Loucy (cell line): ENCODE measurements around the gene RHEX.

Source experiments
- H2AFZ ChIP-seq: fragments of 200-600 bp; sonication (generic); 2 replicates; pipeline ENCODE4 v1.6.0; 2016; ENCODE audit warnings: antibody characterized with exemption, mild to moderate bottlenecking, low read length, moderate library complexity
- H3F3A ChIP-seq: fragments of 200-600 bp; 2 replicates; pipeline ENCODE4 v1.6.0; 2016; ENCODE audit warnings: antibody characterized with exemption, low read depth, mild to moderate bottlenecking
- H3K27me3 ChIP-seq: fragments of 200-600 bp; sonication (generic); 2 replicates; pipeline ENCODE4 v1.6.1; 2014; ENCODE audit warnings: low read length, mild to moderate bottlenecking; ENCODE audit not compliant: insufficient read depth, poor library complexity, severe bottlenecking
- H3K36me3 ChIP-seq: fragments of 200-600 bp; sonication (generic); 2 replicates; pipeline ENCODE4 v1.6.1; 2016; ENCODE audit warnings: low read length; ENCODE audit not compliant: insufficient read depth
- H3K4me1 ChIP-seq: fragments of 200-600 bp; sonication (generic); 2 replicates; pipeline ENCODE4 v1.5.1; 2014; ENCODE audit warnings: low read length, mild to moderate bottlenecking; ENCODE audit not compliant: insufficient read depth, poor library complexity, severe bottlenecking
- H3K4me2 ChIP-seq: fragments of 200-600 bp; sonication (generic); 2 replicates; pipeline ENCODE4 v1.6.0; 2014; ENCODE audit warnings: antibody characterized with exemption, low read length, low read depth, mild to moderate bottlenecking; ENCODE audit not compliant: poor library complexity, severe bottlenecking
- H3K4me3 ChIP-seq: fragments of 200-600 bp; sonication (generic); 2 replicates; pipeline ENCODE4 v1.5.1; 2014; ENCODE audit warnings: low read length, mild to moderate bottlenecking, mixed read lengths; ENCODE audit not compliant: poor library complexity, severe bottlenecking
- H3K79me2 ChIP-seq: fragments of 200-600 bp; sonication (generic); 2 replicates; pipeline ENCODE4 v1.6.1; 2014; ENCODE audit warnings: low read length; ENCODE audit not compliant: insufficient read depth
- H3K9ac ChIP-seq: fragments of 200-600 bp; sonication (generic); 2 replicates; pipeline ENCODE4 v1.6.0; 2014; ENCODE audit warnings: mild to moderate bottlenecking, low read depth, low read length, moderate library complexity; ENCODE audit not compliant: poor library complexity, severe bottlenecking
- H3K9me2 ChIP-seq: fragments of 200-600 bp; sonication (generic); replicated peaks from 2 replicates; pipeline ENCODE4 v1.6.1; 2016; ENCODE audit warnings: low read depth, low read length, mixed read lengths
- H3K9me3 ChIP-seq: fragments of 200-600 bp; sonication (generic); 2 replicates; pipeline ENCODE4 v1.6.1; 2014; ENCODE audit warnings: mild to moderate bottlenecking, antibody characterized with exemption, low read length, low read depth; ENCODE audit not compliant: insufficient read depth
- H4K20me1 ChIP-seq: fragments of 200-600 bp; sonication (generic); 2 replicates; pipeline ENCODE4 v1.6.0; 2014; ENCODE audit warnings: antibody characterized with exemption, low read length, mild to moderate bottlenecking; ENCODE audit not compliant: insufficient read depth, poor library complexity, severe bottlenecking
- EZH2phosphoT487 ChIP-seq: fragments of 200-600 bp; IDR thresholded peaks from 2 replicates; pipeline ENCODE4 v1.6.1; 2018; ENCODE audit warnings: antibody characterized with exemption, mild to moderate bottlenecking, moderate library complexity, borderline replicate concordance
- TF ChIP-seq, protein P1 (sequence below): fragments of 200-600 bp; sonication (generic); conservative IDR thresholded peaks from 2 replicates; pipeline ENCODE4 v1.5.1; 2014; ENCODE audit warnings: mild to moderate bottlenecking, antibody characterized with exemption, low read length

The RHEX gene

DNA sequence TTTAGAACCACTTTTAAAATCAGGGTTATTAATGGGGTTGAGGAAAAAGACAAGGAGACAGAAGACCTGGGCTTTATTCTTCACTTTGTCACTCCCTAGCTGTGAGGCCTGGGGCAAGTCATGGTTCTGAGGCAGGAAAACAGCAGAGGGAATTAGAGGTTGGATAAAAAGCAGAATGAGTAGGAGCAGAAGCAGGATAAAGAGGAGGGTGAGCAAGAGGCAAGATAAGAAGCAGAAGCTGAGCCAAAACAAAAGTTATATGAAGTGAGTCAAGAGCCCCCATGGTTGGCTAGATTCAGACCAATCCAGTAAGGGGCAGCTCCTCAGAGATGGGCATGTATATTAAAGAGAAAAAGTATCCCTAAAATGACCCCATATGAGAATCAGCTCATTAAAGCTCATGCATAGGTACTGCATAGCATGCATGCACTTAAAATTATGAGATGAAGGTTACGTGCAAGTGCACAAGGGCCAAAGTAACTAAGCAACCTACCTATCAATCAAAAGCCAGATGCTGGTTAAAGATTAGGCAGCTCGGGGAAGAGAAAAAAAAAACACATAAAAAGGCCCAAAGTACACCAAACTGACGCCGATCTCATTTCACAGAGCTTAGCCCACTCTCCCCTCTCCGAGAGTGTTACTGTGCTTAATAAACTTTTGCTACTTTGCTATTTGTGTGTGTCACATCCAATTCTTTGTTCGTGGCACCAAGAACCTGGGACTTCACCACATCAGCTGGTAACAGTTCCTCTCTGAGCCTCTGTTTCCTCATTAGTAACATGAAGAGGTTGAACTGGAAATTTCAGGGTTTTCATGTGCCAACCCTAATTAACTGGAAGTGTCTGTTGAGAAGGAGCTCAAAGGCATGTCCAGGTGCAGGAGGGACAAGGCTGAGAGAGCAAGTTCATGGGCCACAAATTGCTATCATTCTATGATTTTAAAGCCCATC is 62.0 kb downstream of the RHEX start:
- Histone ChIP-seq H3K9me2 (no peaks in the 10 kb centered on the region), H3K4me1 (peaks cover 14% of the 10 kb centered on the region), H3K27me3 (no peaks in the 10 kb centered on the region), H3K9ac (no peak overlapping the region), H3K36me3 (no peaks in the 10 kb centered on the region), H2AFZ (no peak overlapping the region; the same call in 1 of the 2 replicates), H3K4me2 (peak overlapping the region; percentile 23), H3K79me2 (no peaks in the 10 kb centered on the region), H3K9me3 (no peaks in the 10 kb centered on the region), H3K4me3 (no peak overlapping the region), H3F3A (no peaks in the 10 kb centered on the region), H4K20me1 (no peaks in the 10 kb centered on the region)
- TF ChIP-seq, protein P1, sequence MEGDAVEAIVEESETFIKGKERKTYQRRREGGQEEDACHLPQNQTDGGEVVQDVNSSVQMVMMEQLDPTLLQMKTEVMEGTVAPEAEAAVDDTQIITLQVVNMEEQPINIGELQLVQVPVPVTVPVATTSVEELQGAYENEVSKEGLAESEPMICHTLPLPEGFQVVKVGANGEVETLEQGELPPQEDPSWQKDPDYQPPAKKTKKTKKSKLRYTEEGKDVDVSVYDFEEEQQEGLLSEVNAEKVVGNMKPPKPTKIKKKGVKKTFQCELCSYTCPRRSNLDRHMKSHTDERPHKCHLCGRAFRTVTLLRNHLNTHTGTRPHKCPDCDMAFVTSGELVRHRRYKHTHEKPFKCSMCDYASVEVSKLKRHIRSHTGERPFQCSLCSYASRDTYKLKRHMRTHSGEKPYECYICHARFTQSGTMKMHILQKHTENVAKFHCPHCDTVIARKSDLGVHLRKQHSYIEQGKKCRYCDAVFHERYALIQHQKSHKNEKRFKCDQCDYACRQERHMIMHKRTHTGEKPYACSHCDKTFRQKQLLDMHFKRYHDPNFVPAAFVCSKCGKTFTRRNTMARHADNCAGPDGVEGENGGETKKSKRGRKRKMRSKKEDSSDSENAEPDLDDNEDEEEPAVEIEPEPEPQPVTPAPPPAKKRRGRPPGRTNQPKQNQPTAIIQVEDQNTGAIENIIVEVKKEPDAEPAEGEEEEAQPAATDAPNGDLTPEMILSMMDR: no peak
- TF ChIP-seq EZH2phosphoT487: no peak

DNA sequence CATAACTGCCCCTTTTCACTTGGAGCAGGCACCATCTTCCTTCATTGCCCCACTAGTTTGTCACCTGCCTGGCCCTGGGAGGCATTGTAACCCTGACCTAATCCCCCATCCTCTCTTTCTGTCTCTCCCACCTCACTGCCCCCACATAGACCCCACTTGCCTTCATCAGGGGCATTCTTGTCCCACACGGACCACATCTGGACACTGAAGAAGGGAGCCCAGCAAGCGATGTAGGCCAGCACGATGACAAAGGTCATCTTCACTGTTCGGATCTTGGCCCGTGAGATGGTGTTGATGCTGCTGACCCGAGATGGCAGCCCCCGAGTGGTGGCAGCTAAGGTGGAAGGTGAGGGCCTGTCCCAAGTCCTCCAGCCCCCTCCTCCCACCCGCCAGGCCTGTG is 62.8 kb downstream of the RHEX start:
- Histone ChIP-seq H3K4me2 (no peak overlapping the region), H3K9me2 (no peaks in the 10 kb centered on the region), H3K9ac (no peak overlapping the region), H3K9me3 (no peaks in the 10 kb centered on the region), H3K4me3 (no peak overlapping the region), H3K27me3 (no peaks in the 10 kb centered on the region), H4K20me1 (no peaks in the 10 kb centered on the region), H3K79me2 (no peaks in the 10 kb centered on the region), H2AFZ (no peak overlapping the region), H3K36me3 (no peaks in the 10 kb centered on the region), H3F3A (no peaks in the 10 kb centered on the region), H3K4me1 (peaks cover 14% of the 10 kb centered on the region)
- TF ChIP-seq, protein P1: no peak
- no peak for TF ChIP-seq EZH2phosphoT487

DNA sequence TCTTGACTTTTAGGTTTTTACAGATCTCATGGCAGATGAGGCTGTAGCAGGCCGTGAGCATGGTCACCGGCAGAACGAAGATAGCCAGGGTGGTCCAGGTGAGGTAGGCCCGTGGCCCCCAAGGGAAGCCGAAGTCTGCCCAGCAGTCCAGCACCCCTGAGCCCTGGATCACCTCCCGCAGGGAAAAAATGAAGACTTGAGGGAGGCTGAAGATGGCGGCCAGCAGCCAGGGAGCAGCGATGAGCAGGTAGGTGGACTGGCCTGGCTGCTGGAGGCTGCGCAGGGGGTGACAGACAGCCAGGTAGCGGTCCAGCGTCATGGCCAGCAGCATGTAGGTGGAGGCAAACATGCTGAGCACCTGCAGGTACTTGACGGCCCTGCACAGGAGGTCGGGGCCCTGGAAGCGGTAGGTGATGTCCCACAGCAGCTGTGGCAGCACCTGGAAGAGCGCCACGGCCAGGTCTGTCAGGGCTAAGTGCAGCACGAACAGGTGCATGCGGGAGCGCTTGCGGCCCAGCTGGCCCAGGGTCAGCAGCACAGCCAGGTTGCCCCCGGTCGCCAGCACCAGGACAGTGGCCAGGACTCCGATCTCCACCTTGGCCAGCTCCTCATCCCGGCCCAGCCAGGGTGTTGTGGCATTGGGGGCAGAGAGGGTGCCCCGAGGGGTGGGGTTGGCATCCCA is 63.4 kb downstream of the RHEX start:
- Histone ChIP-seq H3K4me2 (peak overlapping the region; percentile 60), H3F3A (no peaks in the 10 kb centered on the region), H3K4me3 (no peak overlapping the region), H3K4me1 (peaks cover 14% of the 10 kb centered on the region), H2AFZ (no peak overlapping the region), H3K36me3 (no peaks in the 10 kb centered on the region), H3K79me2 (no peaks in the 10 kb centered on the region), H4K20me1 (no peaks in the 10 kb centered on the region), H3K9me2 (no peaks in the 10 kb centered on the region), H3K9me3 (no peaks in the 10 kb centered on the region; the same call in 1 of the 2 replicates), H3K9ac (no peak overlapping the region), H3K27me3 (no peaks in the 10 kb centered on the region)
- no peak for TF ChIP-seq EZH2phosphoT487
